Central memory CD8-positive, alpha-beta T cell (primary cell): ENCODE data around the gene ELMO1.
A peak's percentile ranks its signal among the peaks of the same experiment; 100 is the strongest.

Experiments used
- ATAC-seq: fragments of 150-1000 bp; cut with Tn5 transposase; replicated peaks from 2 replicates; pipeline ENCODE4 v1.10.0; 2022; ENCODE audit warnings: mild to moderate bottlenecking, moderate FRiP score, moderate number of reproducible peaks; ENCODE audit not compliant: poor library complexity, severe bottlenecking; ENCODE audit errors: extremely low read depth
- DNase-seq, 2 donors: peaks; one replicate each; pipeline ENCODE4 v3.0.0; 2021; ENCODE audit warnings: low spot score in 2 of 2
- H3K27ac Mint-ChIP-seq: one replicate; pipeline ENCODE4 v1.8.0; 2022; ENCODE audit warnings: low read depth, mild to moderate bottlenecking, moderate library complexity, mixed read lengths
- H3K27me3 Mint-ChIP-seq: one replicate; pipeline ENCODE4 v1.8.0; 2022; ENCODE audit warnings: mixed read lengths
- H3K36me3 Mint-ChIP-seq: one replicate; pipeline ENCODE4 v1.8.0; 2022; ENCODE audit warnings: mild to moderate bottlenecking, moderate library complexity, mixed read lengths; ENCODE audit not compliant: insufficient read depth
- H3K4me1 Mint-ChIP-seq: one replicate; pipeline ENCODE4 v1.8.0; 2022; ENCODE audit warnings: mixed read lengths
- H3K4me3 Mint-ChIP-seq: one replicate; pipeline ENCODE4 v1.8.0; 2022; ENCODE audit warnings: mild to moderate bottlenecking, moderate library complexity, mixed read lengths
- H3K9me3 Mint-ChIP-seq: one replicate; pipeline ENCODE4 v1.8.0; 2022; ENCODE audit warnings: mixed read lengths

ELMO1 gene

GRCh38 chr7:37352974-37353948 lies 95.4 kb downstream of the ELMO1 start:
- Mint-ChIP-seq H3K4me3 (peak overlapping the region; percentile 93), H3K36me3 (peaks cover 7% of the 10 kb centered on the region), H3K27me3 (no peaks in the 10 kb centered on the region), H3K9me3 (no peaks in the 10 kb centered on the region), H3K4me1 (peaks cover 47% of the 10 kb centered on the region), H3K27ac (peak overlapping the region; percentile 90)
- ATAC-seq (peak; percentile 86), DNase-seq (peak; percentile 30 to 66)

- peak overlapping the region; percentile 90 for H3K27ac Mint-ChIP-seq
- ATAC-seq (no peak), DNase-seq (no peak)
- H3K27me3 Mint-ChIP-seq, result no peaks in the 10 kb centered on the region
- no peaks in the 10 kb centered on the region for H3K9me3 Mint-ChIP-seq
- peaks cover 7% of the 10 kb centered on the region for H3K36me3 Mint-ChIP-seq
- H3K4me1 Mint-ChIP-seq, result peaks cover 47% of the 10 kb centered on the region
- H3K4me3 Mint-ChIP-seq, result peak overlapping the region; percentile 93
These were observed 96.3 kb downstream of the ELMO1 start for GRCh38 chr7:37352251-37352880.

GRCh38 chr7:37351716-37352115 lies 96.9 kb downstream of the ELMO1 start:
- Mint-ChIP-seq H3K4me1 (peaks cover 44% of the 10 kb centered on the region), H3K27me3 (no peaks in the 10 kb centered on the region), H3K36me3 (peaks cover 7% of the 10 kb centered on the region), H3K4me3 (no peak overlapping the region), H3K27ac (no peak overlapping the region), H3K9me3 (no peaks in the 10 kb centered on the region)
- ATAC-seq (no peak), DNase-seq (no peak)

- peaks cover 7% of the 10 kb centered on the region for H3K36me3 Mint-ChIP-seq
- no peak overlapping the region for H3K27ac Mint-ChIP-seq
- H3K4me3 Mint-ChIP-seq, result no peak overlapping the region
- no peaks in the 10 kb centered on the region for H3K9me3 Mint-ChIP-seq
- peaks cover 39% of the 10 kb centered on the region for H3K4me1 Mint-ChIP-seq
- H3K27me3 Mint-ChIP-seq, result no peaks in the 10 kb centered on the region
- no peak for ATAC-seq
- no peak for DNase-seq
These were observed 98.6 kb downstream of the ELMO1 start for GRCh38 chr7:37349979-37350590.

- DNase-seq (no peak), ATAC-seq (no peak)
- Mint-ChIP-seq H3K27me3 (no peaks in the 10 kb centered on the region), H3K4me1 (peaks cover 33% of the 10 kb centered on the region), H3K9me3 (no peaks in the 10 kb centered on the region), H3K36me3 (peaks cover 5% of the 10 kb centered on the region), H3K27ac (no peak overlapping the region), H3K4me3 (no peak overlapping the region)
These were observed 99.7 kb downstream of the ELMO1 start for GRCh38 chr7:37348982-37349381.

- Mint-ChIP-seq H3K36me3 (peaks cover 1% of the 10 kb centered on the region), H3K4me1 (peaks cover 38% of the 10 kb centered on the region), H3K9me3 (no peaks in the 10 kb centered on the region), H3K4me3 (no peak overlapping the region), H3K27me3 (no peaks in the 10 kb centered on the region), H3K27ac (no peak overlapping the region)
- ATAC-seq, result no peak
- no peak for DNase-seq
These were observed 101.9 kb downstream of the ELMO1 start for GRCh38 chr7:37346761-37347160.

- ATAC-seq (no peak), DNase-seq (no peak)
- Mint-ChIP-seq H3K27me3 (no peaks in the 10 kb centered on the region), H3K27ac (peak overlapping the region; percentile 57), H3K4me1 (peaks cover 48% of the 10 kb centered on the region), H3K4me3 (peak overlapping the region; percentile 36), H3K36me3 (peaks cover 4% of the 10 kb centered on the region), H3K9me3 (no peaks in the 10 kb centered on the region)
These were observed 103.6 kb downstream of the ELMO1 start for GRCh38 chr7:37344886-37345579.

GRCh38 chr7:37342688-37343471 lies 105.8 kb downstream of the ELMO1 start:
- ATAC-seq (peak; percentile 79), DNase-seq (peak; percentile 47 to 52)
- Mint-ChIP-seq H3K4me3 (peak overlapping the region; percentile 89), H3K9me3 (no peaks in the 10 kb centered on the region), H3K27me3 (no peaks in the 10 kb centered on the region), H3K4me1 (peaks cover 55% of the 10 kb centered on the region), H3K36me3 (peaks cover 9% of the 10 kb centered on the region), H3K27ac (peak overlapping the region; percentile 94)

- peak; percentile 2 for ATAC-seq
- Mint-ChIP-seq H3K36me3 (peaks cover 9% of the 10 kb centered on the region), H3K9me3 (no peaks in the 10 kb centered on the region), H3K27me3 (no peaks in the 10 kb centered on the region), H3K27ac (peak overlapping the region; percentile 94), H3K4me3 (peak overlapping the region; percentile 89), H3K4me1 (peaks cover 55% of the 10 kb centered on the region)
- no peak for DNase-seq
These were observed 106.4 kb downstream of the ELMO1 start for GRCh38 chr7:37342176-37342687.

GRCh38 chr7:37341033-37341630 lies 107.5 kb downstream of the ELMO1 start:
- ATAC-seq (no peak), DNase-seq (no peak)
- Mint-ChIP-seq H3K9me3 (no peaks in the 10 kb centered on the region), H3K4me3 (peak overlapping the region; percentile 89), H3K27ac (peak overlapping the region; percentile 94), H3K36me3 (peaks cover 11% of the 10 kb centered on the region), H3K27me3 (no peaks in the 10 kb centered on the region), H3K4me1 (peaks cover 64% of the 10 kb centered on the region)

- Mint-ChIP-seq H3K36me3 (peaks cover 11% of the 10 kb centered on the region), H3K4me3 (no peak overlapping the region)
These were observed 109.7 kb downstream of the ELMO1 start for GRCh38 chr7:37338966-37339365.

More at GRCh38 chr7:37338966-37339365, 109.7 kb downstream of the ELMO1 start:
- no peak for ATAC-seq
- H3K27ac Mint-ChIP-seq, result peak overlapping the region; percentile 27
- no peaks in the 10 kb centered on the region for H3K27me3 Mint-ChIP-seq
- peaks cover 61% of the 10 kb centered on the region for H3K4me1 Mint-ChIP-seq
- no peak for DNase-seq
- H3K9me3 Mint-ChIP-seq, result no peaks in the 10 kb centered on the region
